ENCODE measurements around the gene GPATCH3.
"Not testable (repeated sequence)": the region's sequence is repeated elsewhere in the genome, so short reads cannot be mapped to it uniquely, and the experiment has no call there.

Gene GPATCH3

DNA sequence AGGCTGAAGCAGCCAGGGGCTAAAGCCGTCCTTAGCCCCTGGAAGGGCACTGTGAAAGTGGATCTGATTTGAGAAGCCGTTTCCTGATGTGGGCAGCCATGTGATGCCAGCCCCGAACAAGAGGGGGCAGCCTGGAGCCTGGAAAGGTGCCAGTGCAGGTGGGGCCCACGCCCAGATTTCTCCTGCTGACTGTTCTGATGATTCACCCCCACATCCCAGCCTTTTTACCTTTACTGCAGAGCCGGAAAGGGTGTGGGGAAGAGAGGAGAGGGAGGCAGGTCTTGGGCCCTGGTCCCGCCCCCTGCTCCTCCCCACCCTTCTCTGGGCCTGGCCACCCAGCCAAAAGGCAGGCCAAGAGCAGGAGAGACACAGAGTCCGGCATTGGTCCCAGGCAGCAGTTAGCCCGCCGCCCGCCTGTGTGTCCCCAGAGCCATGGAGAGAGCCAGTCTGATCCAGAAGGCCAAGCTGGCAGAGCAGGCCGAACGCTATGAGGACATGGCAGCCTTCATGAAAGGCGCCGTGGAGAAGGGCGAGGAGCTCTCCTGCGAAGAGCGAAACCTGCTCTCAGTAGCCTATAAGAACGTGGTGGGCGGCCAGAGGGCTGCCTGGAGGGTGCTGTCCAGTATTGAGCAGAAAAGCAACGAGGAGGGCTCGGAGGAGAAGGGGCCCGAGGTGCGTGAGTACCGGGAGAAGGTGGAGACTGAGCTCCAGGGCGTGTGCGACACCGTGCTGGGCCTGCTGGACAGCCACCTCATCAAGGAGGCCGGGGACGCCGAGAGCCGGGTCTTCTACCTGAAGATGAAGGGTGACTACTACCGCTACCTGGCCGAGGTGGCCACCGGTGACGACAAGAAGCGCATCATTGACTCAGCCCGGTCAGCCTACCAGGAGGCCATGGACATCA is 37.2 kb downstream of the GPATCH3 start, which contains the start of gene SFN:
Gene SFN, plus strand, starts transcription at position 369 of the 904 bp plus-strand sequence. Its CDS starts 64 bp downstream, at position 433.
- DNase-seq = peak; percentile 75

DNA sequence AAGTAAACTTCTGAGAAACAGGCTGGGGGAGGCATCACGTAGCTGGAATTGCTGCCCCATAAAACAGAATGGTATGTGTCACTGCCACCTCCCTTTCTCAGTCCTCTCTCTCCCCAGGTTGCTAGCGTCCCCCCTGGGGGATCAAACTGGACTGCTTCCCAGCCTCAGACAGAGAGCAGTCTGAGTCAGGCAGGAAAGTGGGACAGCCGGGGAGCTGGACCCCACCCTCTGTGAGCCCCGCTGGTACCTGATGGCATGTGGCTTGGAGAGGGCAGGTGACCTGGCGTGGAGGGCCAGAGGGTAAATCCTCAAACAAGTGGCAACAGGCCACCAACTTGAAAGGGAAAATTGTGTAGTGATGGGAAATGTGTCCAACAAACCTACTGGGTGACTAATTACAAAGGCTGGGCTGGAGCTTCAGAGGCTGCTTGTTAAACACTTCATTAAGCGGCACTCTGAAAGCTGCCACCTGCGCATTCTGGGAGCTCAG is 38.3 kb downstream of the GPATCH3 start:
- DNase-seq = no peak

DNA sequence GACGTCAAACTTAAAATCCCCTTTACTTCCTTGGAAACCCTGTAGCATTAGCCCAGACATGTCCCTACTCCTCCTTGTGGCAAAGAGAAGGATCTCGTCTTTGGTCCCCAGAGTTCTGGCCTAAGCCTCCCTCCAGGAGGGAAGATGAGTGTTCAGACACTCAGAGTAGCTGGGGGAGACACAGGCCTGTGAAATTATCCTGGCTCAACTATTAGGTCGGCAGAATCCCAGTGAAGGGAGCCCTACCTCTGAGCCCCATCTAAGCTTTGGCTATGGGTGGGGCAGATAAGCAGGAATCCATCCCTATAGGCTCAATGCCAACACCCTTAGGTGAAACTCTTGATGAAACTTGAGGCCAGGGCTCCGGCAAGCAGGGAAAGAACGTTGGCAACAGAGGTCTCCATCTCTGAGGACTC is 39.0 kb downstream of the GPATCH3 start:
- DNase-seq = no peak

DNA sequence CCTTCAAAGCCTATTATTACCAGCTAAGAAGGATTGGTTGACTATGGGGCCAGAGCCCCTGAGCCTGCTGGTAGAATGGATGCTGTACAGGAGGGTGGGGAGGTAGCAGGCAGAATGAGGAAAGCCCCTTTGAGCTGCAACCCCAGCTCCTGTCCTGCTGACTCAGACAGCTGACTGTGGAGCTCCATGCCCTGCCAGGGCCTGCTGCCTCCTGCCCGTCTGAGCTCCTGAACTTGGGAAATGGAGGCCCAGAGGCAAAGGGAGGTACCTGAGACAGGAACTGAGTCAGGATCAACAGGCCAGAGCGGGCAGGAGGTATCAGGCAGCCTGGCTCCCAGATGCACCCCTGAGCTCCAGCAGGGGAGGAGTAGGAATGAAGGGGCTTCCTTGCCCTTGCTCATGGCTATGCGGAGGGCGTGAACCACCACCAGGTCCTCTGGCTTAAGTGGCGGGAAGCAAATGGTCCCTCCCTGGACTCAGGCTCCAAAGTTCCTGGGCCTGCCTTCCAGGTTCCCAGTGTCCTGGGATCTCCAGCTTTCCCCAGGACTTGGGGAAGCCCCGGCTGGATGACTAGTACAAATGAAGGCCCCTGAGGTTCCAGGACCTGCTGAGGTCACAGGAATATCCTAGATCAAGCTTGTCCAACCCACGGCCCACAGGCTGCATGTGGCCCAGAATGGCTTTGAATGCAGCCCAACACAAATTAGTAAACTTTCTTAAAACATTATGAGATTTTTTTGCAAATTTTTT is 41.2 kb downstream of the GPATCH3 start:
- DNase-seq = no peak

GRCh38 chr1:26858160-26858559 is 42.1 kb downstream of the GPATCH3 start:
- DNase-seq = no peak

DNA sequence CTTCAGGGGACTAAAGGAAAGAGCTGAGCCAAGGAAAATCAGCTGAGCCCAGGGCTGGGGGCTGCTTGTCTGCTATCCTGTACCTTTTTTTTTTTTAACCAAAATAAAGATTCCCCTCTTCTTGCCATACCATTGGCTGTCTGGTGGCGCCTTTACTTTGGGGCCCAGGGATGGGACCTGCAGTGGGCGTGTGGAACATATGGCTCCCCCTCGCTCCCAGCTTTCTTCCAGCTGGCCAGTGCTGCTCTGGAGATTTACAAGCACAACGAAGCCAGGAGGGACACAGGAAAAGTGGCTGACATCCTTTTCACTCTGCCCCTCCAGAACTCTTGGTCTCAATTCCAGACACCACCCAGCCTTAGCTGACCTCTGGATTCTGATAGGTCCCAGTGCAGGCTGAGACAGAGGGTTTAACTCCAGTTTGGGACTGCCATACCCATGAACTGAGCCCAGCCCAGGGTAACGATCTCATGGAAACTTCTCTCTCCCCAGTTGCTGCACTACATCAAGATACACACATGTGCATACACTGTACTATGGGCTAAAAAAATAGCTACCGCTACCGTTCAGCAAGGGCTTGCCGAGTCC is 42.7 kb downstream of the GPATCH3 start:
- DNase-seq = no peak

- no peak for DNase-seq
Observed at GRCh38 chr1:26856604-26857469, 43.4 kb downstream of the GPATCH3 start.

DNA sequence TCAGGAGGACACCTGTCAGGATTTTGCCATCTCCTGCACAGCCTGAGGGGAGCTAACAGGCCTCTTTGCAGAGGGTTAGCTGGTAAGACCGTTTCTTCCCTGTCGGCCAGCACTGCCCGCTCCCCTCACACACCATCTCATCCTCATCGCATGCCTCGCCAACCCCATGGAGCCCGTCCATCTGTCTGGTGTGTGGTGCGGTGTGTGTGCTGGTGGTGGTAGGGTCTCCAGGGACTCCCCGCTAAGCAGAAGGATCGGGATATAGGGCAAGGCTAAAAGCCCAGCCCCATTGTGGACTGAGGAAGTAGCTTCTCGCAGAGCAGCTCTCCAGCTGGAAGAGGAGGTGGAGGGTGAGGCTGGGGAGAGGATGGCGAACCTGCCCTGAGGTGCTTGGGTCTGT is 44.1 kb downstream of the GPATCH3 start:
- DNase-seq = no peak

DNA sequence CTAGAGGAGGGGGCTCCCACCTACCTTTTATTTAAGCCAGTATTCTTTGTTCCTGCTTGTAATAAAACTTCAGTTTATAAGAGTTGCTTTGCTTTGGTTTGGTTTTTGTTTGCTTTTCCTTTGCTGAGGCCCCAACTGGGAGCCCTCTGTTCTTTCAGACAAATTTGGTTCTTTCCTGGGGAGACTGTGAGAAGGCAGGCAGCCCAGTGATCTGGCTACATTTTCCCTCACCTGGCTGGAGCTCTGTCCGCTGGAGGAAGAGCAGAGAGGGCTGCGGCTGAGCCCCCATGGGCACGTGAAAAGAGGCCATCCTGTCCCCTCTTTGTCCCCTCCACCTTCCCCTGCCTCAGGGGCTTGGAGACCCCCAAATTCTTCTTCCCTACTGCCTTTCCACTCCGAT is 44.6 kb downstream of the GPATCH3 start:
- no peak for DNase-seq

DNA sequence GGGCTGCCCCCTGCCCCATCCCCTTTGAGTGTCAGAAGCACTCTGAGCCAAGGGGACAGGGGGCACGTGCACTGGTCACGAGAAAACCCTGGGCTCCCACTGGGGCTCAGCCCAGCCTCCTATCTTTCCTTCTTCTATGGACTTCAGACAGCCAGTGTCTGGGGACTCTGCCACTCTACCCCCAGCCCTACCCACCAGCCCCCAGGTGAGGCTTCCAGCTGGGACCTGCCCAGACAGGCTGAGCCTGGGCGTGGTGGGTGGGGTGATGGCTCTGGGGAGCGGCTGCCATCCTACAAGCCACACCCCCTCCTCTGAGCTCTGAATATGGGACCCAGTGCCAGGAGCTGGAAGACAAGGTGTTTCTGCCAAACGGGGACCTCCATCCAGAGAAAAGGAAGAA is 45.4 kb downstream of the GPATCH3 start:
- no peak for DNase-seq

DNA sequence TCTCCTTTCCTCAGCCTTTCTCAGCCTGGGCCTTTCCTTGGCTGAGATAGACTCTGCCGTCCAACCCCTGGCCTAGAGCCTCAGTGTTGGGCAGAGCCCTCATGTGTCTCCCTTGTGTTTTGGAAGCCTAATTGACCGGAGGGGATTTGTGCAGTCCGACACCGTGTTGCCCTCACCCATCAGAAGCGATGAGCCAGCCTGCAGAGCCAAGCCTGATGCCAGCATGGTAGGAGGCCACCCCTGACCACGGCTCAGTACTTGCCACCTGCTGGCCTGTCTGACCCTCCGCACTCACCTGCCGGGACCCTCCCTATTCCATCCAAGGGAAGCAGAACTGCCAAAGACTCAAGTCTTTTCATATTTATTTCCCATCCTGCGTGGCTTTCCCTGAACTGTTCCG is 46.7 kb downstream of the GPATCH3 start:
- DNase-seq = no peak

- no peak for DNase-seq
Observed at GRCh38 chr1:26853156-26853555, 47.1 kb downstream of the GPATCH3 start.

DNA sequence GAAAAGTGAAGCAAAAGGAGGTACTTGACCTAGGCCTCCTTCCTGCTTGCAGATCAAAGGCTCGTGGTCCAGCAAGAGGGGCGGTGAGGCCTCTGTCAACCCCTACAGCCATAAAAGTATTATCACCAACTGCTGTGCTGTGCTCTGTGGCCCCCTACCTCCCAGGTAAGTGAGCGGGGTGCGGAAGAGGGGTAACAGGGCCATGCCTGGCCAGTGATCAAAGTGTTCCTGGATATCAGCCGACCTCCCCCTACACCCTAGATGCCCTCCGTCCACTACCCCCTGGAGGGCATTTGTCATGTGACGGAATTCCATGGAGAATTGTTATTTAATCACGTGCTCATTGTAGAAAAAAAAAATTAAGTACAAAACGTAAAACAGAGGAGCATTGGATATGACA is 47.6 kb downstream of the GPATCH3 start:
- no peak for DNase-seq

DNA sequence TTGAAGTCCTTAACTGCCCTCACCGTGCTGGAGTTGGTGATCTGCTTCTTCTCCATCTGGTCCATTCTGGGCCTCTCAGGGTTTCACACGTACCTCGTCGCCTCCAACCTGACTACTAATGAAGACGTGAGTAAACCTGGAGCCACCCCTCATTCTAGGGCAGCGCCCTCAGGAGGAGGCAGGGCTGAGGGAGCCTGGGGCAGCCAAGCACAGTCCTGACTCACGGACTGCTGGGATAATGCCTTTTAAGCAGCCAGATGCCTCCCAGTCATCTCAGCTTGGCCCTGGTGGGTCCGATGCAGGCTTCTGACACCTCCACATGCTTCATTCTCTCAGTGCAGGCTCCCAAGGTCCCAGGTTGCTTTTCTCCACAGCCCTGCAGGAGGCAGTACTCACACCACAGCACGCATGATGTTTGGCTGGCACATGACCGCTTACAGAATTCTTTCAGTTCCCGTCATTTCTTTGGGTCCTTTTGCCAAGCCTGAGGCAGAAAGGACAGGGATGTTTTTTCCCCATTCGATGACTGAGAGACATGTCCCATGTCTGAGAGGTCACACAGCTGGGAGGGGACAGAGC is 49.1 kb downstream of the GPATCH3 start:
- DNase-seq = no peak

GRCh38 chr1:26848941-26849774 is 51.1 kb downstream of the GPATCH3 start:
- no peak for DNase-seq

DNA sequence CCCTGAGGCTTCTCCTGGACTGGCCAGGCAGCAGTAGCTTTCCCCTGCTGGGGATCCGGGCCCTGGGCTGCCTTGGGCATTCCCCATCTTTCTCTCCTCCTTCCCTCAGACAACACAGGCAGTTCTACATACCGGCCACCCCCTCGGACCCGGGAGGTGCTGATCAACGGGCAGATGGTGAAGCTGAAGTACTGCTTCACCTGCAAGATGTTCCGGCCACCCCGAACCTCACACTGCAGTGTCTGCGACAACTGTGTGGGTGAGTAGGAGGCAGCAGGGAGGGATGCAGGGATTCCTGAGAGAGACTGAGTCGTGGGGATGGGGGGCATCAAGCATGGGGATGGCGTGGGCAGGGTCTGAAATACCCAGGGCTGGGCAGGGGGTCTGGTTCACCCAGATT is 51.8 kb downstream of the GPATCH3 start:
- DNase-seq = no peak

GRCh38 chr1:26847826-26848225 is 52.4 kb downstream of the GPATCH3 start:
- DNase-seq = not testable (repeated sequence)

- DNase-seq = no peak
Observed at GRCh38 chr1:26844424-26845196, 55.7 kb downstream of the GPATCH3 start.

Measured in NCI-H187 treated with DMSO at 0.1 percent for 48 hours (cell line).